WTC11 (cell line): ENCODE results near the gene KCNK18. TPM values are rescaled to one million over a fixed set of nuclear protein-coding genes. Genes with fewer than 3 reads are reported as not detected.
A peak's percentile ranks its signal among the peaks of the same experiment; 100 is the strongest.

Source experiments
- ARID4B ChIP-seq: sonication (generic); formaldehyde crosslinking; IDR thresholded peaks from 2 replicates; pipeline ENCODE4 v1.8.0; 2023; ENCODE audit warnings: missing genetic modification reagents, mild to moderate bottlenecking, borderline replicate concordance
- CREM ChIP-seq: sonication (generic); formaldehyde crosslinking; IDR thresholded peaks from 2 replicates; pipeline ENCODE4 v1.8.1; 2022; ENCODE audit warnings: mild to moderate bottlenecking, missing genetic modification reagents, moderate library complexity
- EMX1 ChIP-seq: fragments of 250-450 bp; sonication (Bioruptor Pico); IDR thresholded peaks from 2 replicates; pipeline ENCODE4 v1.8.0; 2021; ENCODE audit warnings: mild to moderate bottlenecking
- GABPB1 ChIP-seq: sonication (generic); formaldehyde crosslinking; IDR thresholded peaks from 2 replicates; pipeline ENCODE4 v1.8.1; 2023; ENCODE audit warnings: mild to moderate bottlenecking, missing genetic modification reagents
- IRF2 ChIP-seq: sonication (generic); formaldehyde crosslinking; IDR thresholded peaks from 2 replicates; pipeline ENCODE4 v1.8.0; 2022; ENCODE audit warnings: low read depth, missing genetic modification reagents, borderline replicate concordance
- JAZF1 ChIP-seq: fragments of 250-450 bp; sonication (Bioruptor Pico); IDR thresholded peaks from 2 replicates; pipeline ENCODE4 v1.9.0; 2021; ENCODE audit warnings: moderate library complexity, mild to moderate bottlenecking, inconsistent platforms
- MYBL2 ChIP-seq: sonication (generic); formaldehyde crosslinking; IDR thresholded peaks from 2 replicates; pipeline ENCODE4 v1.8.1; 2023; ENCODE audit warnings: mild to moderate bottlenecking, moderate library complexity, missing genetic modification reagents
- NR2C2 ChIP-seq: sonication (generic); formaldehyde crosslinking; IDR thresholded peaks from 2 replicates; pipeline ENCODE4 v1.8.0; 2022; ENCODE audit warnings: mild to moderate bottlenecking, missing genetic modification reagents
- NR3C1 ChIP-seq: sonication (generic); formaldehyde crosslinking; conservative IDR thresholded peaks from 2 replicates; pipeline ENCODE4 v1.8.1; 2023; ENCODE audit warnings: low read depth, mild to moderate bottlenecking, missing genetic modification reagents
- RELA ChIP-seq: sonication (generic); formaldehyde crosslinking; IDR thresholded peaks from 2 replicates; pipeline ENCODE4 v1.8.1; 2022; ENCODE audit warnings: missing genetic modification reagents, mild to moderate bottlenecking, borderline replicate concordance
- RORB ChIP-seq: fragments of 250-450 bp; sonication (Bioruptor Pico); IDR thresholded peaks from 2 replicates; pipeline ENCODE4 v1.9.0; 2021; ENCODE audit warnings: mild to moderate bottlenecking
- SMAD4 ChIP-seq: sonication (generic); formaldehyde crosslinking; IDR thresholded peaks from 2 replicates; pipeline ENCODE4 v1.8.0; 2022; ENCODE audit warnings: mild to moderate bottlenecking, missing genetic modification reagents
- ZNF263 ChIP-seq: sonication (generic); formaldehyde crosslinking; IDR thresholded peaks from 2 replicates; pipeline ENCODE4 v1.8.1; 2022; ENCODE audit warnings: low read depth, mild to moderate bottlenecking, moderate library complexity, missing genetic modification reagents
- ZNF416 ChIP-seq: fragments of 250-450 bp; sonication (Bioruptor Pico); IDR thresholded peaks from 2 replicates; pipeline ENCODE4 v1.9.0; 2021; ENCODE audit warnings: mild to moderate bottlenecking, inconsistent platforms
- ZNF671 ChIP-seq: fragments of 250-450 bp; sonication (Bioruptor Pico); IDR thresholded peaks from 2 replicates; pipeline ENCODE4 v1.8.0; 2021; ENCODE audit warnings: mild to moderate bottlenecking
- total RNA-seq: library from RNA; stranded (reverse); gene quantifications from 3 replicates; pipeline ENCODE4 v1.2.3, GENCODE V29; 2021
- TF ChIP-seq, protein P1 (sequence below): sonication (generic); formaldehyde crosslinking; conservative IDR thresholded peaks from 2 replicates; pipeline ENCODE4 v1.8.1; 2023; ENCODE audit warnings: mild to moderate bottlenecking, low read depth, missing genetic modification reagents, moderate library complexity
- TF ChIP-seq, protein P2 (sequence below): sonication (generic); formaldehyde crosslinking; IDR thresholded peaks from 2 replicates; pipeline ENCODE4 v1.8.0; 2022; ENCODE audit warnings: mild to moderate bottlenecking, missing genetic modification reagents
- TF ChIP-seq, protein P3 (sequence below): sonication (generic); formaldehyde crosslinking; conservative IDR thresholded peaks from 2 replicates; pipeline ENCODE4 v1.8.1; 2022; ENCODE audit warnings: mild to moderate bottlenecking, missing genetic modification reagents
- TF ChIP-seq, protein P4 (sequence below): sonication (generic); formaldehyde crosslinking; IDR thresholded peaks from 2 replicates; pipeline ENCODE4 v1.8.1; 2023; ENCODE audit warnings: mild to moderate bottlenecking, missing genetic modification reagents
- TF ChIP-seq, protein P5 (sequence below): sonication (generic); formaldehyde crosslinking; IDR thresholded peaks from 2 replicates; pipeline ENCODE4 v1.8.1; 2022; ENCODE audit warnings: low read depth, missing genetic modification reagents, borderline replicate concordance
- TF ChIP-seq, protein P6 (sequence below): sonication (generic); formaldehyde crosslinking; IDR thresholded peaks from 2 replicates; pipeline ENCODE4 v1.8.1; 2022; ENCODE audit warnings: missing genetic modification reagents, borderline replicate concordance
- TF ChIP-seq, protein P7 (sequence below): fragments of 250-450 bp; sonication (Bioruptor Pico); IDR thresholded peaks from 2 replicates; pipeline ENCODE4 v1.9.0; 2021; ENCODE audit warnings: mild to moderate bottlenecking

The KCNK18 gene
- total RNA-seq, 1 experiment from 2014 or later: not detected

GRCh38 chr10:117217196-117217761 lies 20.0 kb downstream of the KCNK18 start (continued):
- TF ChIP-seq, protein P1, sequence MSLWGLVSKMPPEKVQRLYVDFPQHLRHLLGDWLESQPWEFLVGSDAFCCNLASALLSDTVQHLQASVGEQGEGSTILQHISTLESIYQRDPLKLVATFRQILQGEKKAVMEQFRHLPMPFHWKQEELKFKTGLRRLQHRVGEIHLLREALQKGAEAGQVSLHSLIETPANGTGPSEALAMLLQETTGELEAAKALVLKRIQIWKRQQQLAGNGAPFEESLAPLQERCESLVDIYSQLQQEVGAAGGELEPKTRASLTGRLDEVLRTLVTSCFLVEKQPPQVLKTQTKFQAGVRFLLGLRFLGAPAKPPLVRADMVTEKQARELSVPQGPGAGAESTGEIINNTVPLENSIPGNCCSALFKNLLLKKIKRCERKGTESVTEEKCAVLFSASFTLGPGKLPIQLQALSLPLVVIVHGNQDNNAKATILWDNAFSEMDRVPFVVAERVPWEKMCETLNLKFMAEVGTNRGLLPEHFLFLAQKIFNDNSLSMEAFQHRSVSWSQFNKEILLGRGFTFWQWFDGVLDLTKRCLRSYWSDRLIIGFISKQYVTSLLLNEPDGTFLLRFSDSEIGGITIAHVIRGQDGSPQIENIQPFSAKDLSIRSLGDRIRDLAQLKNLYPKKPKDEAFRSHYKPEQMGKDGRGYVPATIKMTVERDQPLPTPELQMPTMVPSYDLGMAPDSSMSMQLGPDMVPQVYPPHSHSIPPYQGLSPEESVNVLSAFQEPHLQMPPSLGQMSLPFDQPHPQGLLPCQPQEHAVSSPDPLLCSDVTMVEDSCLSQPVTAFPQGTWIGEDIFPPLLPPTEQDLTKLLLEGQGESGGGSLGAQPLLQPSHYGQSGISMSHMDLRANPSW (CRISPR knock-in tag): no peak
- TF ChIP-seq GABPB1 (CRISPR knock-in tag) (no peak), ARID4B (CRISPR knock-in tag) (peak; percentile 20; the same call in 1 of the 2 replicates), NR3C1 (no peak), RORB (CRISPR knock-in tag) (no peak), JAZF1 (CRISPR knock-in tag) (no peak), IRF2 (CRISPR knock-in tag) (no peak), CREM (CRISPR knock-in tag) (no peak), ZNF263 (CRISPR knock-in tag) (no peak), ZNF416 (CRISPR knock-in tag) (no peak), NR2C2 (no peak), EMX1 (no peak), SMAD4 (CRISPR knock-in tag) (no peak), RELA (no peak), ZNF671 (CRISPR knock-in tag) (no peak), MYBL2 (CRISPR knock-in tag) (no peak)
- TF ChIP-seq, protein P2, sequence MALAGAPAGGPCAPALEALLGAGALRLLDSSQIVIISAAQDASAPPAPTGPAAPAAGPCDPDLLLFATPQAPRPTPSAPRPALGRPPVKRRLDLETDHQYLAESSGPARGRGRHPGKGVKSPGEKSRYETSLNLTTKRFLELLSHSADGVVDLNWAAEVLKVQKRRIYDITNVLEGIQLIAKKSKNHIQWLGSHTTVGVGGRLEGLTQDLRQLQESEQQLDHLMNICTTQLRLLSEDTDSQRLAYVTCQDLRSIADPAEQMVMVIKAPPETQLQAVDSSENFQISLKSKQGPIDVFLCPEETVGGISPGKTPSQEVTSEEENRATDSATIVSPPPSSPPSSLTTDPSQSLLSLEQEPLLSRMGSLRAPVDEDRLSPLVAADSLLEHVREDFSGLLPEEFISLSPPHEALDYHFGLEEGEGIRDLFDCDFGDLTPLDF: no peak
- TF ChIP-seq, protein P3, sequence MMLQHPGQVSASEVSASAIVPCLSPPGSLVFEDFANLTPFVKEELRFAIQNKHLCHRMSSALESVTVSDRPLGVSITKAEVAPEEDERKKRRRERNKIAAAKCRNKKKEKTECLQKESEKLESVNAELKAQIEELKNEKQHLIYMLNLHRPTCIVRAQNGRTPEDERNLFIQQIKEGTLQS: no peak
- TF ChIP-seq, protein P4, sequence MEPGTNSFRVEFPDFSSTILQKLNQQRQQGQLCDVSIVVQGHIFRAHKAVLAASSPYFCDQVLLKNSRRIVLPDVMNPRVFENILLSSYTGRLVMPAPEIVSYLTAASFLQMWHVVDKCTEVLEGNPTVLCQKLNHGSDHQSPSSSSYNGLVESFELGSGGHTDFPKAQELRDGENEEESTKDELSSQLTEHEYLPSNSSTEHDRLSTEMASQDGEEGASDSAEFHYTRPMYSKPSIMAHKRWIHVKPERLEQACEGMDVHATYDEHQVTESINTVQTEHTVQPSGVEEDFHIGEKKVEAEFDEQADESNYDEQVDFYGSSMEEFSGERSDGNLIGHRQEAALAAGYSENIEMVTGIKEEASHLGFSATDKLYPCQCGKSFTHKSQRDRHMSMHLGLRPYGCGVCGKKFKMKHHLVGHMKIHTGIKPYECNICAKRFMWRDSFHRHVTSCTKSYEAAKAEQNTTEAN (CRISPR knock-in tag): no peak
- TF ChIP-seq, protein P5, sequence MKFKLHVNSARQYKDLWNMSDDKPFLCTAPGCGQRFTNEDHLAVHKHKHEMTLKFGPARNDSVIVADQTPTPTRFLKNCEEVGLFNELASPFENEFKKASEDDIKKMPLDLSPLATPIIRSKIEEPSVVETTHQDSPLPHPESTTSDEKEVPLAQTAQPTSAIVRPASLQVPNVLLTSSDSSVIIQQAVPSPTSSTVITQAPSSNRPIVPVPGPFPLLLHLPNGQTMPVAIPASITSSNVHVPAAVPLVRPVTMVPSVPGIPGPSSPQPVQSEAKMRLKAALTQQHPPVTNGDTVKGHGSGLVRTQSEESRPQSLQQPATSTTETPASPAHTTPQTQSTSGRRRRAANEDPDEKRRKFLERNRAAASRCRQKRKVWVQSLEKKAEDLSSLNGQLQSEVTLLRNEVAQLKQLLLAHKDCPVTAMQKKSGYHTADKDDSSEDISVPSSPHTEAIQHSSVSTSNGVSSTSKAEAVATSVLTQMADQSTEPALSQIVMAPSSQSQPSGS (CRISPR knock-in tag): no peak
- TF ChIP-seq, protein P6, sequence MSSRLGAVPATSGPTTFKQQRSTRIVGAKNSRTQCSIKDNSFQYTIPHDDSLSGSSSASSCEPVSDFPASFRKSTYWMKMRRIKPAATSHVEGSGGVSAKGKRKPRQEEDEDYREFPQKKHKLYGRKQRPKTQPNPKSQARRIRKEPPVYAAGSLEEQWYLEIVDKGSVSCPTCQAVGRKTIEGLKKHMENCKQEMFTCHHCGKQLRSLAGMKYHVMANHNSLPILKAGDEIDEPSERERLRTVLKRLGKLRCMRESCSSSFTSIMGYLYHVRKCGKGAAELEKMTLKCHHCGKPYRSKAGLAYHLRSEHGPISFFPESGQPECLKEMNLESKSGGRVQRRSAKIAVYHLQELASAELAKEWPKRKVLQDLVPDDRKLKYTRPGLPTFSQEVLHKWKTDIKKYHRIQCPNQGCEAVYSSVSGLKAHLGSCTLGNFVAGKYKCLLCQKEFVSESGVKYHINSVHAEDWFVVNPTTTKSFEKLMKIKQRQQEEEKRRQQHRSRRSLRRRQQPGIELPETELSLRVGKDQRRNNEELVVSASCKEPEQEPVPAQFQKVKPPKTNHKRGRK (CRISPR knock-in tag): no peak
- TF ChIP-seq, protein P7, sequence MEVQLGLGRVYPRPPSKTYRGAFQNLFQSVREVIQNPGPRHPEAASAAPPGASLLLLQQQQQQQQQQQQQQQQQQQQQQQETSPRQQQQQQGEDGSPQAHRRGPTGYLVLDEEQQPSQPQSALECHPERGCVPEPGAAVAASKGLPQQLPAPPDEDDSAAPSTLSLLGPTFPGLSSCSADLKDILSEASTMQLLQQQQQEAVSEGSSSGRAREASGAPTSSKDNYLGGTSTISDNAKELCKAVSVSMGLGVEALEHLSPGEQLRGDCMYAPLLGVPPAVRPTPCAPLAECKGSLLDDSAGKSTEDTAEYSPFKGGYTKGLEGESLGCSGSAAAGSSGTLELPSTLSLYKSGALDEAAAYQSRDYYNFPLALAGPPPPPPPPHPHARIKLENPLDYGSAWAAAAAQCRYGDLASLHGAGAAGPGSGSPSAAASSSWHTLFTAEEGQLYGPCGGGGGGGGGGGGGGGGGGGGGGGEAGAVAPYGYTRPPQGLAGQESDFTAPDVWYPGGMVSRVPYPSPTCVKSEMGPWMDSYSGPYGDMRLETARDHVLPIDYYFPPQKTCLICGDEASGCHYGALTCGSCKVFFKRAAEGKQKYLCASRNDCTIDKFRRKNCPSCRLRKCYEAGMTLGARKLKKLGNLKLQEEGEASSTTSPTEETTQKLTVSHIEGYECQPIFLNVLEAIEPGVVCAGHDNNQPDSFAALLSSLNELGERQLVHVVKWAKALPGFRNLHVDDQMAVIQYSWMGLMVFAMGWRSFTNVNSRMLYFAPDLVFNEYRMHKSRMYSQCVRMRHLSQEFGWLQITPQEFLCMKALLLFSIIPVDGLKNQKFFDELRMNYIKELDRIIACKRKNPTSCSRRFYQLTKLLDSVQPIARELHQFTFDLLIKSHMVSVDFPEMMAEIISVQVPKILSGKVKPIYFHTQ (CRISPR knock-in tag): no peak
